Spinal cord (tissue), 10 donors: ENCODE data around the gene RXFP3. TPM values are rescaled to one million over a fixed set of nuclear protein-coding genes. Genes with fewer than 3 reads are reported as not detected.
"Not testable (repeated sequence)": the region's sequence is repeated elsewhere in the genome, so short reads cannot be mapped to it uniquely, and the experiment has no call there.

Source experiments
- DNase-seq, 6 donors: peaks; one replicate each; pipeline versions ENCODE4 v3.0.0 to v3.0.0-alpha.2; 2013 to 2015; ENCODE audit warnings: low spot score in 6 of 6, low read depth in 4 of 6
- H3K27ac ChIP-seq: one replicate; pipeline ENCODE4 v1.5.1; 2013; ENCODE audit warnings: low read depth, low read length, control low read depth
- H3K27me3 ChIP-seq: one replicate; pipeline ENCODE4 v1.6.1; 2013; ENCODE audit warnings: low read length; ENCODE audit not compliant: control insufficient read depth, insufficient read depth
- H3K36me3 ChIP-seq: one replicate; pipeline ENCODE4 v1.6.1; 2013; ENCODE audit warnings: low read length; ENCODE audit not compliant: control insufficient read depth, insufficient read depth
- H3K4me1 ChIP-seq: one replicate; pipeline ENCODE4 v1.6.1; 2013; ENCODE audit warnings: low read length; ENCODE audit not compliant: control insufficient read depth, insufficient read depth
- H3K4me3 ChIP-seq: one replicate; pipeline ENCODE4 v1.5.1; 2013; ENCODE audit warnings: low read depth, low read length, control low read depth
- H3K9me3 ChIP-seq: one replicate; pipeline ENCODE4 v1.6.1; 2013; ENCODE audit warnings: low read length; ENCODE audit not compliant: control insufficient read depth, insufficient read depth
- WGBS: methylation state at CpG from one replicate; pipeline ENCODE4 v1.1.5; 2013; ENCODE audit warnings: missing lambda C conversion rate; ENCODE audit not compliant: insufficient coverage; 5-methylcytosine and 5-hydroxymethylcytosine counted together
- polyA plus RNA-seq, 2 donors: library from polyadenylated mRNA; unstranded; fragments of 120-200 nt; gene quantifications; one replicate each; pipeline ENCODE4 v1.2.1, GENCODE V29; 2013; ENCODE audit not compliant: insufficient read length in 2 of 2
- total RNA-seq, 2 donors: library from RNA; depleted of rRNA in 1 of 2; stranded (reverse); fragments of 120-200 nt in 1 of 2; fragments of >200 nt in 1 of 2; gene quantifications; one replicate each; pipeline versions ENCODE4 v1.2.3 to v1.2.4, GENCODE V29; 2013 to 2014
- donor health status: healthy.

Gene RXFP3
- total and polyA plus RNA-seq, 4 donors: 0.28 to 0.89 (median 0.56) TPM

DNA sequence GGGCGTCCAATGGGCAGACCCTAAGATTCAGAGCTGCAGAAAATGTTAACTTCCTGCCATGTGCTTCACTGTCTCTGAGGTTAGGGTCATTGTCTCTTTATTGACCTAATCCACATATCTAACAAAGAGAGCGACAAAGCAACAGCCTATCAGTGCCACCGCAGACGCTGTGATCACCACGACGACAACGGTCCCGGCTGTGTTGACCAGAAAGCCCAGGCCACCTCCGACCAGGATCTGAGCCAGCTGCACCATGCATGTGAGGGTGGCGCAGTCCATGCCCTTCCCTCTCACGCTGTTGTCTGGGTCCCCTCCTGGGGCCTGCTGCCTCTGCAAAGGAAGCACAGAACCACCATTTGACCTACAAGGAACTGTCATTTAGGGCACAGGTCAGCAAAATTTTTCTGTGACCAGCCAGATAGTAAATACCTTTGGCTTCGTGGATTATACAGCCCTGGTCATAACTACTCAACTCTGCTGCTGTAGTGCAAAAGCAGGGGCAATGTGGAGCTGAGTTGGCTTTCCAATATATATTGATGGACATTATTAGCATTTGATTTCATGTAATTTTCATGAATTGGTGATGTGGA is 8.5 kb downstream of the RXFP3 start:
- Histone ChIP-seq H3K4me3 (no peak overlapping the region), H3K9me3 (no peaks in the 10 kb centered on the region), H3K27me3 (peaks cover 16% of the 10 kb centered on the region), H3K4me1 (no peaks in the 10 kb centered on the region), H3K36me3 (no peaks in the 10 kb centered on the region), H3K27ac (no peak overlapping the region)
- 70% methylated on average over 11 of the region's 12 CpGs for WGBS
- no peak for DNase-seq

DNA sequence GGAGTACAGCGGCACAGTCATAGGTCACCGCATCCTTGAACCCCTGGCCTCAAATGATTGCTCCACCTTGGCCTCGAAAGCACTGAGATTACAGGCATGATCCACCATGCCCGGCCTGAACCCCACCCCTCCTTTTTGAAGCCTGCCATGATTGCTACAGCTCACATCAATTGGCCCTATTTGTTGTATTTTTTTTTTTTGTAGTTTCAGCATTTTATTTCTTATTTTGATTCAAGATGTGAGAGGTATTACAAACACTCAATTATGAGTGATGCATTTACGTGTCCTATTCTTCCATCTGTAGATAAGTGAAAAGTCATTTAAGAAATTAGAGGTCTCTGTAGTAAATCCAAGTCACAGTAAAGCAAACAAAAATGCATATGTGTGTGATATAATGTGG is 16.0 kb downstream of the RXFP3 start:
- H3K27me3 ChIP-seq, H3K9me3 ChIP-seq, H3K4me3 ChIP-seq, DNase-seq, H3K4me1 ChIP-seq, H3K27ac ChIP-seq, H3K36me3 ChIP-seq: not testable (repeated sequence)
- 100% methylated on average over 2 of the region's 5 CpGs for WGBS

DNA sequence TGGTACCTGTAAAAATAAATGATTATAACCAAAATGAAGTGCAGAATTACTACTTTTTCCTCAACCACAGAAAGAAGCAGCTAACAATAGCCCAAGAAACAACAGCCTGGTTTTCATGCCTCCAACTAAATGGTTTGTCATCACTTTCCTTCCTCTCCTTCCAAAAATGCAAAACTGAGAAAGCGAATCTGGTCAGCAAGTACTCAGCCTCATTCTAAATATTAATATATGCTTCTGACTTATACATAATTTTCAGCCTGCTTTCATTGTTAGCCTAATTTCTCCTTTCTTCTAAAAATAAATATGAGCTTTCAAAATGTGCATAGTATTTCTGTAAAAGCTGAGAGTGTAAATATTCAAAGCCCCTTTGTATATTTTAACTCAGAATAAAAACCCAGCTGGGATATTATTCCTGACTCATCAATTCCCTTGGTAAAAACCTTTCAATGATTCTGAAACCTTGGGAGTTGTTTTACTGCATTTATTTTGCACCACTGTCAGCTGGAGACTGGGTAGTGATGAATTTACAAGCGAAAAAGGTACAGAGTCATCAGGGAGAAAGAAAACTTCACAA is 21.5 kb downstream of the RXFP3 start:
- Histone ChIP-seq H3K4me1 (no peaks in the 10 kb centered on the region), H3K36me3 (no peaks in the 10 kb centered on the region), H3K27me3 (no peaks in the 10 kb centered on the region), H3K27ac (no peak overlapping the region), H3K4me3 (no peak overlapping the region), H3K9me3 (no peaks in the 10 kb centered on the region)
- DNase-seq: no peak
- no CpG with 5 or more reads among the region's 2 CpGs for WGBS

DNA sequence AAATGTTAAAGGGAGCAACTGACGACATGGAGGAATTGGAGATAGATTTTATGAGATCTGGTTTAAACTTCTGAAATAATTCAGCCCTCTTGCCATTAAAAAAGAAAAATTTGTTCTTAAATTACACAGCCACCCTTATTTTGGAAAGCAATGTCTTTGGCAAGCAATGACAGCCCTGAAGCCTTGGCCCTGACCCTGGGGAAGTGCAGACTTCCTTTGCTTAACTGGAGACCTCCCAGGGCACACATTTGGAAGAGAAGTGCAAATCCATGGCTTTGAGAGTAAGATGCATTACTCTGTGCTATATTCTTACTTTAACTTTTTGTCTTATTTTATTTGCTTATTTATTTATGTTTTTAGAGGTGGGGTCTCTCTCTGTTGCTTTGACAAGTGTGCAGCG is 22.0 kb downstream of the RXFP3 start:
- H3K27me3 ChIP-seq: no peaks in the 10 kb centered on the region
- DNase-seq: no peak
- H3K4me3 ChIP-seq: no peak overlapping the region
- H3K36me3 ChIP-seq: no peaks in the 10 kb centered on the region
- no peaks in the 10 kb centered on the region for H3K4me1 ChIP-seq
- H3K9me3 ChIP-seq: no peaks in the 10 kb centered on the region
- H3K27ac ChIP-seq: no peak overlapping the region
- WGBS: no CpG with 5 or more reads among the region's 2 CpGs

DNA sequence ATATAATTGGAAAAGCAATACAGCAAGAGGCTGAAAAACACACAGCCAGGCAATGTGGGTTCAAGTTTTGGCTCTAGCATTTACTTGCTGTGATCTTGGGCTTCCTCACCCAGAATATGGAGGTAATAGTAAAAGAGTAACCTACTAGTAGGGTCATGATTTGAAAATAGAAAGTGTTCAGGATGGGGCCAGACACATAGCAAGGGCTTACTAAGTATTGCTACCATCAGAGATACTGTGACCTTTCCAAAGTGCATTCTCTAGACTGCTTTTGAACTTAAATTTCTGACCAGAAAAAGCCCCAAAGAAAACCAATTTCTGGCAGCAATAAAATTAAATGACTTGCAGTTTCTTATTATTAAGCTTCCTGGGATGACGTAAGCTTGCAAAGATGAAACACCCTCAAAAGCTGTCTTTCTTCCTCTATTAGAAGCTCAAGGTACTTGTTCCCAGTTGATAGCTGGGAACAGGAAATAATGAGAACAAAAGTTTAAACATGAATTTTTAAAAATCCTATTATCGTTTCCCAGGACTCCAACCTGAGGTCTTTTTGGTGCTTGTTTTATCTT is 28.0 kb downstream of the RXFP3 start:
- Histone ChIP-seq H3K9me3 (no peaks in the 10 kb centered on the region), H3K4me1 (no peaks in the 10 kb centered on the region), H3K27me3 (no peaks in the 10 kb centered on the region), H3K36me3 (no peaks in the 10 kb centered on the region), H3K4me3 (no peak overlapping the region), H3K27ac (no peak overlapping the region)
- WGBS: no CpG with 5 or more reads among the region's 2 CpGs
- DNase-seq: no peak

DNA sequence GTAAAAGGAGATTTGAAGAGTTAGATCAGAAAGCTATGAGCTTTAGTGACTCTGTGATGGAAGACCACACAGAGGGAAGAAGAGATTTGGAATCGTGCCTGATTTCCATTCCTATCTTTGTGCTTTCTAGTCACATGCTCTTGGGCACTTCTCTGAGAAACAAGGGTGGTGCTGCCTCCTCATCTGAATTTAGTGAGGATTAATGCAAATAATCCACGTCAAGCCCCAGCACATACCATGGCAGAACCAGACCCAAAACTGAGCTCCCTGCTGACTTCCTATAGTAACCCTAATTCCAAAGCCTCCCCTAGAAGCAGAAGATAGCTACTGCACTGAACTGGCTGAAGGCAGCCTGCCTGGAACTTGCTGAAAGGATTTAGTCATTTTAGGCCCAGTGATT is 30.6 kb downstream of the RXFP3 start:
- Histone ChIP-seq H3K9me3 (no peaks in the 10 kb centered on the region), H3K4me1 (no peaks in the 10 kb centered on the region), H3K4me3 (no peak overlapping the region), H3K27ac (no peak overlapping the region), H3K27me3 (no peaks in the 10 kb centered on the region), H3K36me3 (no peaks in the 10 kb centered on the region)
- 78% methylated on average over 1 of the region's 2 CpGs for WGBS
- DNase-seq: no peak

DNA sequence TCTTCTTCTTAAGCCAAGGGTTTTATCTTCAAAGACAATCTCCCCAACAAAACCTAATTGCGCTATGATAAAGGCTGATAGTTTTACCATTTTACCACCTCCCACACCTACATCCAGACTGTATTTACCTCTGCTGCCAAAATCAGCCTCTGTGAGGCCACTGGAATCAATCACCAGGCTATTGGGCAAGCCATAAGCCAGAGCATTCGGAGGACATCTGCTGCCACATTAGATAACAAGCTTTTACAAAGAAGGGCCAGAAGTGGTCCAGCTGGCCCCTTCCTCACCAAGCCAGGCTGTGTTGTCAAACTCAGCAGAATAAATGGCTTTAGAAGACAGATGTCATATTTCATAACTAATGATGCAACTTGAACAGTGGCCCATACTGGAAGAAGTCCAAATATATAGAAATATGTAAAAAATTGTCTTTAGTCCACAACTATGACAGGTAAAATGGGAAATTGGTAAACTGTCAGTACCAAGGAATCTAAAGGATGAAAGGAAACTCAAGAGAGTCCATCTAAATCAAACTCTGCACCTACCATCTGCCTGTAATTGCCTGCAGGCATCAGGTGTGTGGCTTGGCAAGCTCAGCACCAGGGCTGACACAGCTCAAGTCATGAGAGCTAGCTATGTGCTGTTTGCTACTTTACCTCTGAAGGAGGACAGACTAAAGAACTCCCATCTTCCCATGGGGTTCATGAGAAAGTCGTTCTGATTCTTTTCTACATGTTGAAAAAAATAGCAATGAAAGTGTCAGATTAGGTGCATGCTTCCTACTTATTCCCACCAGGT is 32.2 kb downstream of the RXFP3 start:
- Histone ChIP-seq H3K4me3 (no peak overlapping the region), H3K4me1 (no peaks in the 10 kb centered on the region), H3K36me3 (no peaks in the 10 kb centered on the region), H3K27ac (no peak overlapping the region), H3K9me3 (no peaks in the 10 kb centered on the region), H3K27me3 (no peaks in the 10 kb centered on the region)
- peak in 2 of 6 donors; percentile 33 to 47 for DNase-seq
- 95% methylated on average over 2 of the region's 3 CpGs for WGBS

DNA sequence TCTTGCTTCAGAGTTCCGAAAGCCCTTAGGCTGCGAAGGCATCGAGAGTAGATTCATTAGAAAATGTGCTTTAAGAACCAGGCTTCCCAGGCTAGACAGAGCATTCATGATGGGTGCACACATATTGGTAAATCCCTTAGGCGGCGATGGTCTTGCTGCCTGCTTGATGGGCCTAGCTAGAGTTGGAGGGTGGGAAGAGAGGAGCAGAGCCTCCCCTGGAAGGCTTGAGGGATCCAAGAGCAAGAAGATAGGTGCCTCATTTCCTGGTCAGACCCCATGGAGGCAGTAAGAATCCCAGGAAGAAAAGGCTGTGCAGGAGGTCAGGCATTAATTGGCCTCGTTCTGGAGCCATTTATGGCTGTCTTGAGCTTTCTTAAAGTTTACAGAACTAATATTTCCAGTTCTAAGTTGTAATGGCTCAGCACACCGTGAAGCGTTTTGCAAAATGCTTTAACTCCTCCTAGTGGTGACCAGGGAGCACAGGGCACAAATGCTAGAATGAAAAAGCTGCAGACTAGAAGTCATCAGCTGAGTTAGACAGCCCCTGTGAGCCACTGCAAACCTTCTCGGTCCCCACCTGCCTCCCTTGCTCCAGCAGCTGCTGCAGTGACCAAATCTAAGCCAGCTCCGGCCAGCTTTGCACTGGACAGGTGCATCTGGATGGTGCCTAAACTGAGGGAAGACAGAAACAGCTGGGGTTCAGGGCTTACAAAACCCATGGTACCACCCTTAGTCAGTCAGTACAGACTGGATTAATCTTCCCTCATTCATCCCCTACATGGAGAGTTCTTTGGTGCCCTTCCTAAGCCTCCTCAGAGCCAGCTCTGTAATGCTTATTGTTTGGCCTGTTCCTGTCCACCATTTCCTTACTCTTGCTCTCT is 33.6 kb downstream of the RXFP3 start:
- Histone ChIP-seq H3K4me3 (no peak overlapping the region), H3K9me3 (no peaks in the 10 kb centered on the region), H3K4me1 (no peaks in the 10 kb centered on the region), H3K36me3 (no peaks in the 10 kb centered on the region), H3K27ac (no peak overlapping the region), H3K27me3 (no peaks in the 10 kb centered on the region)
- DNase-seq: peak in 3 of 6 donors; percentile 10 to 67 (median 54)
- WGBS: 57% methylated on average over 10 of the region's 10 CpGs

DNA sequence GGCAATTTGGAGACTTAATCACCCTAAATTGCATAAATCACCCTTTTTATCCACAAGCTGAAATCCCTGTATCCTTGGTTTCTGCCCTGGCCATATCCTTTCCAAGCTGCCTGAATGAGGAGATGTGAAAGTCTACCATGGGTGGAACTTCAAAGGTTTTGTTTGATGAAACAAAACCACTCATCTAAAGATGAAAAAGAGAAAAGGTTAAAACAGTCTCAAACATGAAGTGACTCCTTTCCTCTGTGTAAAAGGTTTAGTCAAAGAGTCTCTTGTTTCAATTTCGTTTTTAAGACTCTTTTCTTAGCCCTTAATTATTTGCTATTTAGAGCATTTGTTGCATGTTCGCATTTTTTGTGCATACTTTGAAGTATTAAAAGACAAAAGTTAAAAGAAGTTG is 37.1 kb downstream of the RXFP3 start:
- WGBS: no CpG with 5 or more reads among the region's 2 CpGs
- Histone ChIP-seq H3K36me3 (no peaks in the 10 kb centered on the region), H3K4me1 (no peaks in the 10 kb centered on the region), H3K27ac (no peak overlapping the region), H3K27me3 (no peaks in the 10 kb centered on the region), H3K9me3 (no peaks in the 10 kb centered on the region), H3K4me3 (no peak overlapping the region)
- DNase-seq: no peak
